Measurements from ENCODE around the gene GABRG3. TPM values are rescaled to one million over a fixed set of nuclear protein-coding genes. Genes with fewer than 3 reads are reported as not detected.

The GABRG3 gene
- total and polyA plus RNA-seq, 7 donors = under 0.01 to 0.28 (median 0.05) TPM; not detected in 3

GRCh38 chr15:27473845-27474244 is 502.9 kb downstream of the GABRG3 start:
- no peak for TF ChIP-seq POLR2AphosphoS5 (IDR thresholded peaks at IDR 0.05)
- no peak for TF ChIP-seq EP300 (IDR thresholded peaks at IDR 0.05)
- TF ChIP-seq CTCF (IDR thresholded peaks at IDR 0.05) = no peak
- TF ChIP-seq POLR2A (IDR thresholded peaks at IDR 0.05) = no peak
- no peak overlapping the region for H3K27ac ChIP-seq
- no peaks in the 10 kb centered on the region for H3K27me3 ChIP-seq
- DNase-seq = no peak
- no peaks in the 10 kb centered on the region for H3K36me3 ChIP-seq
- 82 to 92% methylated on average over 1 of the region's 1 CpG for WGBS, 2 donors
- no peaks in the 10 kb centered on the region for H3K4me1 ChIP-seq
- H3K4me3 ChIP-seq = no peak overlapping the region
- H3K9me3 ChIP-seq = no peaks in the 10 kb centered on the region
- intact Hi-C loops (cut with DNase I) = loop anchor here (10.0 kb wide), 1 partner anchor 51 kb away; no protein-coding TSS in a partner anchor

GRCh38 chr15:27475395-27475794 is 504.4 kb downstream of the GABRG3 start:
- H3K27me3 ChIP-seq = no peaks in the 10 kb centered on the region
- no peak overlapping the region for H3K27ac ChIP-seq
- intact Hi-C loops (cut with DNase I) = loop anchor here (10.0 kb wide), 1 partner anchor 49 kb away; no protein-coding TSS in a partner anchor
- DNase-seq = no peak
- TF ChIP-seq EP300 (IDR thresholded peaks at IDR 0.05) (no peak), POLR2A (IDR thresholded peaks at IDR 0.05) (no peak), POLR2AphosphoS5 (IDR thresholded peaks at IDR 0.05) (no peak), CTCF (IDR thresholded peaks at IDR 0.05) (no peak)
- H3K4me3 ChIP-seq = no peak overlapping the region
- no peaks in the 10 kb centered on the region for H3K4me1 ChIP-seq
- no peaks in the 10 kb centered on the region for H3K36me3 ChIP-seq
- 91 to 94% methylated on average over 4 of the region's 4 CpGs for WGBS, 2 donors
- no peaks in the 10 kb centered on the region for H3K9me3 ChIP-seq

GRCh38 chr15:27479296-27480140 is 508.5 kb downstream of the GABRG3 start:
- TF ChIP-seq EP300 (IDR thresholded peaks at IDR 0.05) = no peak
- TF ChIP-seq CTCF (IDR thresholded peaks at IDR 0.05) = no peak
- no peak for TF ChIP-seq POLR2A (IDR thresholded peaks at IDR 0.05)
- TF ChIP-seq POLR2AphosphoS5 (IDR thresholded peaks at IDR 0.05) = no peak
- WGBS, 2 donors = 87 to 89% methylated on average over 4 of the region's 4 CpGs
- no peaks in the 10 kb centered on the region for H3K36me3 ChIP-seq
- no peak overlapping the region for H3K4me3 ChIP-seq
- H3K9me3 ChIP-seq = peaks cover 0 to 5% (median 0%) of the 10 kb centered on the region in 4 donors
- H3K27ac ChIP-seq = no peak overlapping the region
- H3K4me1 ChIP-seq = no peaks in the 10 kb centered on the region
- DNase-seq = no peak
- intact Hi-C loops (cut with DNase I) = loop anchor here (10.0 kb wide), 1 partner anchor 45 kb away; no protein-coding TSS in a partner anchor
- no peaks in the 10 kb centered on the region for H3K27me3 ChIP-seq

- no peak overlapping the region for H3K27ac ChIP-seq
- TF ChIP-seq POLR2A (IDR thresholded peaks at IDR 0.05) (no peak), CTCF (IDR thresholded peaks at IDR 0.05) (no peak)
- H3K36me3 ChIP-seq = no peaks in the 10 kb centered on the region
- WGBS, 2 donors = 78 to 86% methylated on average over 5 of the region's 5 CpGs
- peaks cover 0 to 5% (median 0%) of the 10 kb centered on the region in 4 donors for H3K9me3 ChIP-seq
- H3K4me1 ChIP-seq = no peaks in the 10 kb centered on the region
- H3K4me3 ChIP-seq = no peak overlapping the region
- intact Hi-C loops (cut with DNase I) = no loop called here
- DNase-seq = no peak
- no peaks in the 10 kb centered on the region for H3K27me3 ChIP-seq
Observed at GRCh38 chr15:27480141-27480530, 509.2 kb downstream of the GABRG3 start.
